GM18507 (cell line): Measurements from ENCODE around the gene VPS13D.
"Not testable (repeated sequence)": the region's sequence is repeated elsewhere in the genome, so short reads cannot be mapped to it uniquely, and the experiment has no call there.

Source experiments
- DNase-seq: peaks from one replicate; pipeline ENCODE4 v3.0.0; 2011; ENCODE audit warnings: low read depth; ENCODE audit not compliant: insufficient read length; ENCODE audit errors: extremely low spot score
- FAIRE-seq: peaks from 2 replicates; lab custom pipeline; 2011; peaks lifted over from hg19 to GRCh38; lab: Jason Lieb, UNC

VPS13D gene

DNA sequence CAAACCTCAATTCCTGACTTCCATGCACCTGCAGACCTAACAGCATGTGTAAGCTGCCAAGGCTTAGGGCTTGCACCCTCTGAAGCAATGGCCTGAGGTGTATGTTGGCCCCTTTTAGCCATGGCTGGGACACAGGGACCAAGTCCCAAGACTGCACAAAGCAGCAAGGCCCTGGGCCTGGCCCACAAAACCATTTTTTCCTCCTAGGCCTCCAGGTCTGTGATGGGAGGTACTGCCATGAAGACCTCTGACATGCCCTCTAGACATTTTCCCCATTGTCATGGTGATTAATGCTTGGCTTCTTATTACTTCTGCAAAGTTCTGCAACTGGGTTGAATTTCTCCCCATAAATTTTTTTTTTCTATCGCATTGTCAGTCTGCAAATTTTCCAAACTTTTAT is 7.1 kb upstream of the VPS13D start:
- FAIRE-seq, DNase-seq: not testable (repeated sequence)

GRCh38 chr1:12224092-12224491 is 5.7 kb upstream of the VPS13D start:
- DNase-seq, FAIRE-seq: not testable (repeated sequence)

DNA sequence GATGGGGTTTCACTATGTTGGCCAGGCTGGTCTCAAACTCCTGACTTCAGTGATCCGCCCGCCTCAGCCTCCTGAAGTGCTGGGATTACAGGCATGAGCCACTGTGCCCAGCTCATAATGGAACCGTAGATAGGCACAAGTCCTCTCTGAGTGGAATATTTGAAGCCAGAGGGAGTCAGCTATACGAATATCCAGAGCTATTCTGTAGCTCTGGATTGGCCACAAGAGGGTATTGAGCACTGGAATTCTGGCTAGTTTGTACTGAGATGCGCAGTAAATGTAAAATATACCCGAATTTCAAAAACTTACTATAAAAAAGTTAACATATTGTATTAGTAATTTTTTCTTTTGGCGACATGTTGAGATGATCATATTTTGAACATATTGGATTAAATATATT is 851 bp upstream of the VPS13D start:
- no peak for DNase-seq
- no peak for FAIRE-seq

GRCh38 chr1:12229386-12229834 is 420 bp upstream of the VPS13D start:
- FAIRE-seq (no peak), DNase-seq (no peak)

GRCh38 chr1:12230549-12231275 is 882 bp downstream of the VPS13D start:
- DNase-seq, result no peak
- no peak for FAIRE-seq

DNA sequence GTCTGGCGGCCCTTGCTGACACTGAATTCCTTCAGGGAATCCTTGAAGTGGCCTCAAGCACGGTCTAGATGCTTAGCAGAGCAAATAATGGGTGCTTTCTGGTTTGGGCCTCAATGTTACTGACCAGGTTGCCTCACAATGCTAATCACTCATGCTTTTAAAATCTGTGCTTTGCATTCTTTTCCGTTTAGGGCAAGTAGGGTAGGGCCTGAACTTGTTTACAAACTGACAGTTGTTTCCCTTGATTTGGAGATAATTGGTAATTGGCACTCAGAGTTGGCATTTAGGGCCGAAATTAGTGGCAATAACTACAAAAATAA is 1.4 kb downstream of the VPS13D start:
- DNase-seq, result no peak
- FAIRE-seq, result no peak

DNA sequence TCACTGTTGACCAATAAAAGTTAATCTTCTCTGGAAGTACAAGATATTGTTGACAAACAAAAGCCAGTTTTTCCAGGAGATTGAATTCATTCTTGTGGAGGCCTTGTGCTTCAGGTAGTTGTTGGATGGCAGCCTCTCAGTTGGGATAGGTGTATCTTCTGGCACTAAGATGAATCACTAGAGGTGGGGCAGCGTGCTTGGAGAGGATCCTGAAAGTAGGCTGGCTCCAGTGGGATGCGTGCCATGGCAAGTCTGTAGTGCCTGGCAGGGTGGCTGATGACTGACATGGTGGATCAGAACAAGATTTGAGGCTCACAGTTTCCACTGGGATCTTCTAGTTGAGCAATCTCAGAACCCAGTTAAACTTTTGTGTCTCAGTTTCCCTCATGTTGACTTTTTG is 2.4 kb downstream of the VPS13D start:
- DNase-seq, result no peak
- FAIRE-seq, result no peak

- DNase-seq (no peak), FAIRE-seq (no peak)
These were observed 14.2 kb downstream of the VPS13D start for GRCh38 chr1:12244078-12244477.

GRCh38 chr1:12244585-12244984 is 14.8 kb downstream of the VPS13D start:
- FAIRE-seq, result no peak
- DNase-seq, result no peak

DNA sequence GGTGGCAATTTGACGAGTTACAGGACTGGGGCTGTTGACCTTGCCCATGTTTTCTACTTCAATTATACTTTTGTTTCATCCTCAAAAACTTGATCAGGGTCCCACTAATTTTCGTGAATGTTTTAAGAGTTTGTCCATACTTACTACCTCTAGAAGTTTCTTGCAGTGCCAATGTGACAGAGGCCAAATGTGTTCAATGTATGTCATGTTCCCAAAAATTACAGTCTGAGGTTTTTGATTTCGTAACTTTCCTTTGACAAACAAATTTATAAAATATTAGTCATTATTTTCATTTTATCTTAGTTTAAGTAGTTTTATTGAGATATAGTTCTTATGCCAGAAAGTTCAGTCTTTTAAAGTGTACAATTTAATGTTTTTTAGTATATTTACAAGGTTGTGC is 15.3 kb downstream of the VPS13D start:
- FAIRE-seq, result no peak
- no peak for DNase-seq

- no peak for DNase-seq
- FAIRE-seq, result no peak
These were observed 15.9 kb downstream of the VPS13D start for GRCh38 chr1:12245733-12246132.

DNA sequence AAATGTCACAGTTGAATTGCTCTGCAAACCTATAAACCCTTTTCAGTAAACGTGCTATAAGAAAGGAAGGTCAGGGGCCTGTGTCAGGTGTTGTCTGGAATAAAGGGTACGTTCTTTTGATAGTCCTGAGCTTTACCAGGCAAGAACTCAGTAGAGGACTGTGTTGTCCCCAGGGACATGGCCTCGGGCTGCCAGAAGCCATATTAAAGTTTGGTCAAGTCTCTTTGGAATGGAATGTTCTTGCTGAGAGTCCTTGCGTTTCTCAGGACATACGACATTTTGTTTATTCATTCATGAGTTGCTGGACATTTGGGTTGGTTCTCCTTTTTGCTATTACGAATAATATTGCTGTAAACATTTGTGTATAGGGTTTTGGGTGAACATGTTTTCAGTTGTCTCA is 16.8 kb downstream of the VPS13D start:
- DNase-seq (no peak), FAIRE-seq (no peak)

- no peak for FAIRE-seq
- DNase-seq, result no peak
These were observed 19.4 kb downstream of the VPS13D start for GRCh38 chr1:12249181-12249580.

DNA sequence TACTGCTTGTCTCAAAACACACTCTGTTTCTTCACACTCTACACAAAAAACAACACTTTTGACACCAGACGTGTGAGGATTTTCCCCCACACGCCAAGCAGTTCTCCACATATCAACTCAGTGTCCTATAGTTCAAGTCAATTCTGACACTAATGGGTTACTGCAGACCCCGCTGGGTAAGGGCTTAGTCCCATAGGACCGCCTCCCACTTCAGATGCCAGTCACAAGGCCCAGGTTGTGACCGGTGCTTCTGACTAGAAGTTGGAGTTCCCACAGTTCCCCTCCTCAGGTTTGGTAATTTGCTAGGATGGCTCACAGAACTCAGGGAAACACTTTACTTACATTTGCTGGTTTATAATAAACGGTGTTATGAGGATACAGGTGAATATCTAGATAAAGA is 19.9 kb downstream of the VPS13D start:
- DNase-seq (no peak), FAIRE-seq (no peak)

GRCh38 chr1:12251442-12251841 is 21.6 kb downstream of the VPS13D start:
- DNase-seq (no peak), FAIRE-seq (no peak)

DNA sequence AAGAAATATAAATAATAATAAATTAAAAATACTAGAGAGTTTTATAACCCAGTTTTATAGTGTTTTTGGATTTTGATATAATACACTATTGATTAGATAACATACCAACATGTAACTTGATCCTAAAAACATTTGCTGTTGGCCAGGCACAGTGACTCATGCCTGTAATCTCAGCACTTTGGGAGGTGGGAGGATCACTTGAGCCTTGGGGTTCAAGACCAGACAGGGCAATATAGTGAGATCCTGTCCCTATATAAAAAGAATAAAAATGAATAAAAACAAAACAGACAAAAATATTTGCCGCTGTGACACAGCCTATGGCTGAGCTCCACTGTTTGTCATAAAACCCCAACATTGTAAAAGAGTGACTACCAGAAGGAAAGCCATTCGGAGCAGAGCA is 26.1 kb downstream of the VPS13D start:
- DNase-seq (no peak), FAIRE-seq (no peak)

GRCh38 chr1:12258272-12258671 is 28.4 kb downstream of the VPS13D start:
- no peak for FAIRE-seq
- no peak for DNase-seq

GRCh38 chr1:12269351-12269750 is 39.5 kb downstream of the VPS13D start:
- DNase-seq (no peak), FAIRE-seq (no peak)

DNA sequence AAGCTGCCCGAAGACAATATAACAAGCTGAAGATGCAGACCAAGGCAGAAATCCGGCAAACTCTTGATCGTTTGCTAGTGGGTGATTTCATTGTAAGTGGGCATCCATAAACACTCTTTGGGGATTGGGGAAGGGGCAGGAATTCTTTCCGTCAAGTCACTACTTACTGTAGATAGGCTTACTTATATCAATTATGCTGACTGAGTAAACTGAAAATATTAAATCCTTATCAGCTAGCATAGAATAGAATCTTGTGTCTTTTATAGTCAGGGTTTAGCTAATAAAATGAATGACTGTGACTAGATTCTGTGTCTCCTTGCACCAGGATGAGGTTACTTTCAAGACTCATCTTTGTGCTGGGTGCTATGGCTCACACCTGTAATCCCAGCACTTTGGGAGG is 41.2 kb downstream of the VPS13D start:
- FAIRE-seq, result no peak
- no peak for DNase-seq

DNA sequence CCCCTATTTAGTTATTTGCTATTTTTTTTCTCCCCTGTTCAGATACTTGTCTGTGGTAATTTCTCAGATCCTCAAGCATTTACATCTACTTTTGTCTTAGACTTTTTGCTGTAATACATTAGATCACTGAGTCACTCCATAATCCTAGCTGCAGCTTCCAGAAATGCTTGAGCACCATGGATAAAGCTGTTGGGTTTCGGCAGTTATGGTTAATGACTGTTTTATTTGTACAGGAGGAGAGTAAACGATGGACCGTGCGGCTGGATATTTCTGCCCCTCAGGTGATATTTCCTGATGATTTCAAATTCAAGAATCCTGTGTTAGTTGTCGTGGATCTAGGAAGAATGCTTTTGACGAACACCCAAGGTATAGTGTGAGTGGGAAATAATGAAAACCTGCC is 42.9 kb downstream of the VPS13D start:
- DNase-seq, result no peak
- FAIRE-seq, result no peak

- no peak for FAIRE-seq
- DNase-seq, result no peak
These were observed 45.5 kb downstream of the VPS13D start for GRCh38 chr1:12275370-12275769.

GRCh38 chr1:12276225-12276624 is 46.4 kb downstream of the VPS13D start:
- no peak for FAIRE-seq

More at GRCh38 chr1:12276225-12276624, 46.4 kb downstream of the VPS13D start:
- DNase-seq, result no peak
